NCI-H2081 treated with DMSO at 0.1 percent for 48 hours (cell line): ENCODE measurements around the gene SNRNP48.

Source experiments
- DNase-seq: peaks from one replicate; lab custom pipeline; 2025; lab: John Stamatoyannopoulos, UW

Gene SNRNP48

GRCh38 chr6:7644417-7644816 lies 54.4 kb downstream of the SNRNP48 start:
- DNase-seq, result no peak

DNA sequence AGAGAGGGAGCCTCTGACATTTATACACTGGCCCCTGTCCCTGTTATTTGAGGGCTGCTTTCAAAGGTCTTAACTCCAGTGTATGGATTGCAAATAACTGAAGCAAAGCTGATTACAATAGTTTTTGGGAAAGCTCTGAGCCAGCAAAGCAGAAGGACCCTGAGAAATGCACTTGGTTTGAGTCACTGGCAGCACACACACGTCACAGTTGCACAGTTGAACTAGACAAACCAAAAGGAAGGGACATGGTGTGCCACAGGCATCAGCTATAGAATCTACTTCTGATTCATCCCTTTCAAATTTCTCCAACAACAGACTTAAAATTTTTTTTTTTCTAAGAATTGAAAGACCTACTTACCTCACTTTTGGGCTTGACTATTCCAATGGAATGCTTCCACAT lies 56.4 kb downstream of the SNRNP48 start:
- no peak for DNase-seq

DNA sequence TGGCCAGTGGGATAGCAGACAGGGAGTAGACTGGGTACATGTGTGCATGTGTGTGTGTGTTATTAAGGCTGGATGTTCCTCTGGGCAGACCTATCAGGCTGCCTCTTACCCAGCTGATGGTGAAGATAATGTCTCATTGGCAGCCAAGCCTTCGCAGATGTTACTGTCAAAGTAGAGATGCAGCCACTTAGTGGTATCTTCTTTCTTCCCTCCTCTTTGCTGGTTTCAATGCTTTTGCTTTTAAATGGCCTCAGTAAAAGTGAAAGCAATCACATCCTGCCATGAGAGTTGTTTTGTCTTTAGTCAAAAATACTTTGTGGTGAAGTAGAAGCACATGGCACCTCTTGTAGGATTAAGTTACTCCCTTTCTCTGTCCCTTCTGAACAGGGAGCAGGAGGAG lies 57.5 kb downstream of the SNRNP48 start:
- no peak for DNase-seq

DNA sequence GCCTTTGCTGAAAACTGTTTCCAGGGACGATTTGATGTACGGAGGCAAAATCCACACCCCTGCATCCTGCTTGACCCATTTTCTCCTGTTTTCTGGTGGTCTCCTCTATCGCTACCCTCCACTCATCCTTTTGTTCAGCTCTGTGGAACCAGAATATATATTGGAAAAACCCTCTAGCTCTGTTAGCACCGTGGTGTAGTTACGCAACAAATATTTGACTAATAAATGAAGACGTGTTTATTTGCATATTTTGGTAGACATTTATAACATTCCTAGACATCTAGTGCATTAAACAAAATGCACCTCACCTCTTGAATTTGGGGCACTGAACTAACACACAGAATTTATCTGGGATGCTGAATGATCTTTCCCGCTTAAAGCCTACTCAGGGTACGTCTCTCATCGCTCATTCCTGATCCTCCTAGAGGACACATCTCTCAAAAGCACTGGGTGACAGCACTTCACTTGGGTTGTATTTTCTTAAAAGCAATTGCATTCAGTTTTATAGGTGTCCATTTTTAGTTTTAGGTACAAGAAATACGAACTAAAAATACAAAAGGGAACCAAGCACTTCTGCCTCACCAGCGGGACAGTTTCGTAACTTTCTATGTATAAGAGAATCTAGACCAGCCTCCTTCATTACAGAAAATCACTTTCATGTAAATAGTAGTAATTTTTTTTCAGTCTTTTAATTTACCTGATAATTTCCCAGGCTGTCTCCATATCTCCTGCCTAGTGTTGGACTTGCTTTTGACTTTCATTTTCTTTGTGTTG lies 59.2 kb downstream of the SNRNP48 start:
- DNase-seq, result no peak

DNA sequence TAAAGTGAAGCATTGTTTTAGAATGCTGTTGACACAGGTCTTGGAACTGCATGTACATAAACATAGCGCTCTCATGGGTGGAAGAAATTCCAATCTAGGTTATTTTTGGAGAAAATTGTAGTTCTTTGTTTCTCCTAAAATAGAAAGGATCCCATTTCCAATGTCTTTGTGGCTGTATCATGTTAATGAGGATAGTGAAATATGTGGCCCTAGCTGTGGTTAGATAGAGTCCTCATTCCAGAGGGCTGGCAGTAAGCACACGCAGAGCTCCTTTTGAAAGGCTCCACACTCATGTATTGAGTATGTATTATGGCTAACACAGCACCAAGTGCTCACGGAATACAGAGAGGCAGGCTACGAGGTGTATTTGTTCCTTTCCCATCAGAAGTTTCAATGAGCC lies 60.9 kb downstream of the SNRNP48 start:
- no peak for DNase-seq

DNA sequence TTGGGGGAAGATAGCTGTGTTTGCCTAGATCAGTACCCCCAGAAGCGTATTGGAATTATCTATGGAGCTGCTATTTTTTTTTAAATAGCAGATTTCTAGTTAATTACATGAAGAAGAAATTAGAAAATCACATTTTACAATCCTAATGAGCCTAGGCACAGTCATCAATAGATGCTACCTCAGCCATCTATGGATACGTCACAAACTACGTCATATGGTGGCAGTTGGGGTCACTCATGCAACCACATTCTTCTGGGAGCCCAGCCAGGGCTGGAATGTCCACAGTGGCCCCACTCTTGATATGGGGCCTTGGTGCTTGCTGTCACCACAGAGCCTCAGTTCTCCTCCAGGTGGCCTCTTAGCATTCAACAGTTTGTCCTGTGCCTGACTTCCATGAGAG lies 63.0 kb downstream of the SNRNP48 start:
- DNase-seq, result no peak

DNA sequence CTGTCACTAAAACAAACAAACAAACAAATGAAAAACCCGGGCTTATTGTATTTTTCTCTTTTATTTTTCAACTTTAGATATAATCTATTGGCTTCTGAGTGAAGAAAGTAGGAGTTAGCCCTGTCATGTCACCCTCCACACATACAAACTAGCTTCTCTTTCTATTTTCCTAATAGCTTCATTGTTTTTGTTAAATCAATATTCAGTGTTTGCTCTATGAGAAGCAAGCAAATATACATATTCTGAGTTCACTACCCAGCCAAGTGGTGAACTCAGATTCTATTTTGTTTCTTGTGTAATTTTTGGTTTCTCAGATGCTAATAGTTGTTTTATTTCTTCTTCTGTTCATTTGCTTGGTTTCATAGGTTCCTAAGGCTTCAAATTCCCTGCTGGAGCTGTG lies 66.4 kb downstream of the SNRNP48 start:
- DNase-seq, result no peak

GRCh38 chr6:7658543-7658942 lies 68.5 kb downstream of the SNRNP48 start:
- DNase-seq, result no peak

- DNase-seq, result no peak
Measured at GRCh38 chr6:7661364-7661763, 71.4 kb downstream of the SNRNP48 start.
